ENCODE measurements around the gene MAPK7.

GRCh38 chr17:19386051-19386929, 8.0 kb downstream of the MAPK7 start:
- no peak for TF ChIP-seq CTCF (tag by site-specific recombination; IDR thresholded peaks at IDR 0.05)
- no peak for TF ChIP-seq ZNF449 (tag by site-specific recombination; IDR thresholded peaks at IDR 0.05)
- TF ChIP-seq REST (tag by site-specific recombination; IDR thresholded peaks at IDR 0.05) = no peak
- TF ChIP-seq KLF1 (tag by site-specific recombination; IDR thresholded peaks at IDR 0.05) = peak; percentile 85
- TF ChIP-seq ZNF302 (tag by site-specific recombination; IDR thresholded peaks at IDR 0.05; ENCODE audit: low read depth) = no peak
- TF ChIP-seq KLF7 (tag by site-specific recombination; IDR thresholded peaks at IDR 0.05; ENCODE audit: borderline replicate concordance) = no peak
